Dendritic cell treated with granulocyte-macrophage colony-stimulating factor and Interleukin-4, amounts not matched to agents 40 ng/mL and 50 ng/mL, for 4 days (primary cell): ENCODE results near the gene ATP2C1.

ENCODE experiments used
- H3K27ac Mint-ChIP-seq: one replicate; pipeline ENCODE4 v1.8.0; 2022; ENCODE audit warnings: mild to moderate bottlenecking, mixed read lengths
- H3K27me3 Mint-ChIP-seq: one replicate; pipeline ENCODE4 v1.8.0; 2022; ENCODE audit warnings: mild to moderate bottlenecking, mixed read lengths
- H3K36me3 Mint-ChIP-seq: one replicate; pipeline ENCODE4 v1.8.0; 2022; ENCODE audit warnings: low read depth, mixed read lengths
- H3K4me1 Mint-ChIP-seq: one replicate; pipeline ENCODE4 v1.8.0; 2022; ENCODE audit warnings: low read depth, mixed read lengths
- H3K4me3 Mint-ChIP-seq: one replicate; pipeline ENCODE4 v1.8.0; 2022; ENCODE audit warnings: mild to moderate bottlenecking, moderate library complexity, mixed read lengths
- H3K9me3 Mint-ChIP-seq: one replicate; pipeline ENCODE4 v1.8.0; 2022; ENCODE audit warnings: mixed read lengths
- intact Hi-C: fragments of 100-400 bp; cut with micrococcal nuclease; formaldehyde crosslinking; loops from one replicate; pipeline ENCODE4 v1.15.0; 2022

The ATP2C1 gene

GRCh38 chr3:130997289-130997688 is 103.4 kb downstream of the ATP2C1 start:
- Mint-ChIP-seq H3K9me3 (no peaks in the 10 kb centered on the region), H3K4me1 (no peaks in the 10 kb centered on the region), H3K36me3 (peaks cover 23% of the 10 kb centered on the region), H3K27ac (no peak overlapping the region), H3K27me3 (no peaks in the 10 kb centered on the region), H3K4me3 (no peak overlapping the region)
- intact Hi-C loops, result no loop called here

- H3K9me3 Mint-ChIP-seq, result no peaks in the 10 kb centered on the region
- H3K27me3 Mint-ChIP-seq, result no peaks in the 10 kb centered on the region
- H3K27ac Mint-ChIP-seq, result no peak overlapping the region
- no peak overlapping the region for H3K4me3 Mint-ChIP-seq
- H3K36me3 Mint-ChIP-seq, result peaks cover 43% of the 10 kb centered on the region
- H3K4me1 Mint-ChIP-seq, result no peaks in the 10 kb centered on the region
- intact Hi-C loops, result no loop called here
Observed at GRCh38 chr3:131001071-131001470, 107.2 kb downstream of the ATP2C1 start.

- H3K4me3 Mint-ChIP-seq, result no peak overlapping the region
- H3K27me3 Mint-ChIP-seq, result no peaks in the 10 kb centered on the region
- H3K4me1 Mint-ChIP-seq, result no peaks in the 10 kb centered on the region
- H3K36me3 Mint-ChIP-seq, result peaks cover 55% of the 10 kb centered on the region
- no peaks in the 10 kb centered on the region for H3K9me3 Mint-ChIP-seq
- H3K27ac Mint-ChIP-seq, result no peak overlapping the region
- intact Hi-C loops, result no loop called here
Observed at GRCh38 chr3:131004603-131005002, 110.7 kb downstream of the ATP2C1 start.

- Mint-ChIP-seq H3K4me3 (no peak overlapping the region), H3K9me3 (no peaks in the 10 kb centered on the region), H3K36me3 (peaks cover 64% of the 10 kb centered on the region), H3K27me3 (no peaks in the 10 kb centered on the region), H3K4me1 (no peaks in the 10 kb centered on the region), H3K27ac (no peak overlapping the region)
- intact Hi-C loops, result no loop called here
Observed at GRCh38 chr3:131007256-131007655, 113.4 kb downstream of the ATP2C1 start.

DNA sequence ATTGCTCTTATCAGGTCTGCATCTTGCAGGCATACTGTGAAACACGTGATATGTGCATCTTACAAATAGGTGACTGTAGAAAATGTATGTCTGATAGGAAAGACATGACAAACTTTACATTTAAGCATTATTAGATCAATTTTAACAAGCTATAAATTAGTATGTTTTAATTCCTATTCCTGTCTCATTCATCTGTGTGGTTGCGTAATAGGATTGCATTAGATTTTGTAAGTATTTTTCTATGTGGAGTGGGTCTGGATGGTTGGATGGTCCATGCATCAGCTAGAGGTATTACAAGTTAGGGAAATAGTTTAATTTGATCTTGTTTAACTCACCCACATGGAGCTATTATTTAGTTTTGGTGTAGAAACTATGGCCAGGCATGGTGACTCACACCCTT is 113.9 kb downstream of the ATP2C1 start:
- Mint-ChIP-seq H3K36me3 (peaks cover 66% of the 10 kb centered on the region), H3K4me3 (no peak overlapping the region), H3K27me3 (no peaks in the 10 kb centered on the region), H3K27ac (no peak overlapping the region), H3K9me3 (no peaks in the 10 kb centered on the region), H3K4me1 (no peaks in the 10 kb centered on the region)
- intact Hi-C loops, result no loop called here

- Mint-ChIP-seq H3K4me1 (no peaks in the 10 kb centered on the region), H3K36me3 (peaks cover 72% of the 10 kb centered on the region), H3K9me3 (no peaks in the 10 kb centered on the region), H3K4me3 (no peak overlapping the region), H3K27ac (no peak overlapping the region), H3K27me3 (no peaks in the 10 kb centered on the region)
- intact Hi-C loops, result no loop called here
Observed at GRCh38 chr3:131008326-131008725, 114.4 kb downstream of the ATP2C1 start.

DNA sequence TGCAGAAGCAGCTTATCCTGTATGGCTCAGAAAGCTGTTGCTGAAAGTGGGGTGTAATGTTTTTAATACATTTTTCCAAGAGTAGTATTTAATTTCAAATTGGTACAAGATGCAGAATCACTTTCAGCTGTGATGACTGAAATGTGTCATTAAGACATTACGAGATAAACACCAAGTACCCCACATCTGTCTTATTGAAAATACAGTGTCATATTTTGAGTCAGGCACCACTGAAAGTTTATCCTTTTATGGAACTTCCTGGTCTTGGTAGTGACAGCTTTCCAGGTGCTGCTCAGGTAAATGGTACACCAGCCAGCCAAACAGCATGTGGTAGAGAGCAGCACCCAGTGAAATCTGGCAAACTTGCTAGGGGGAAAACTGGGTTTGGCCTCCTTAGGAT is 115.8 kb downstream of the ATP2C1 start:
- Mint-ChIP-seq H3K4me3 (no peak overlapping the region), H3K27me3 (no peaks in the 10 kb centered on the region), H3K36me3 (peaks cover 71% of the 10 kb centered on the region), H3K4me1 (no peaks in the 10 kb centered on the region), H3K9me3 (no peaks in the 10 kb centered on the region), H3K27ac (no peak overlapping the region)
- intact Hi-C loops, result no loop called here

GRCh38 chr3:131018970-131019369 is 125.1 kb downstream of the ATP2C1 start:
- peaks cover 38% of the 10 kb centered on the region for H3K36me3 Mint-ChIP-seq
- intact Hi-C loops, result no loop called here

GRCh38 chr3:131020122-131020693 is 126.3 kb downstream of the ATP2C1 start:
- intact Hi-C loops, result loop anchor here (10.0 kb wide), 1 partner anchor 345 kb away; no protein-coding TSS in a partner anchor
- no peaks in the 10 kb centered on the region for H3K9me3 Mint-ChIP-seq
- peaks cover 47% of the 10 kb centered on the region for H3K36me3 Mint-ChIP-seq
- H3K4me3 Mint-ChIP-seq, result peak overlapping the region; percentile 20
- peaks cover 36% of the 10 kb centered on the region for H3K4me1 Mint-ChIP-seq
- no peaks in the 10 kb centered on the region for H3K27me3 Mint-ChIP-seq
- H3K27ac Mint-ChIP-seq, result no peak overlapping the region

More at GRCh38 chr3:131018970-131019369, 125.1 kb downstream of the ATP2C1 start:
- Mint-ChIP-seq H3K27ac (no peak overlapping the region), H3K4me1 (peaks cover 23% of the 10 kb centered on the region), H3K27me3 (no peaks in the 10 kb centered on the region), H3K9me3 (no peaks in the 10 kb centered on the region), H3K4me3 (no peak overlapping the region)

- no peaks in the 10 kb centered on the region for H3K27me3 Mint-ChIP-seq
- peaks cover 48% of the 10 kb centered on the region for H3K4me1 Mint-ChIP-seq
- peak overlapping the region; percentile 96 for H3K27ac Mint-ChIP-seq
- H3K9me3 Mint-ChIP-seq, result no peaks in the 10 kb centered on the region
- H3K4me3 Mint-ChIP-seq, result peak overlapping the region; percentile 86
- intact Hi-C loops, result loop anchor here (5.0 to 10.0 kb wide), 2 partner anchors 339 to 477 kb away; partner anchors contain the start of gene MRPL3
- H3K36me3 Mint-ChIP-seq, result peaks cover 20% of the 10 kb centered on the region
Observed at GRCh38 chr3:131025539-131025938, 131.7 kb downstream of the ATP2C1 start.

DNA sequence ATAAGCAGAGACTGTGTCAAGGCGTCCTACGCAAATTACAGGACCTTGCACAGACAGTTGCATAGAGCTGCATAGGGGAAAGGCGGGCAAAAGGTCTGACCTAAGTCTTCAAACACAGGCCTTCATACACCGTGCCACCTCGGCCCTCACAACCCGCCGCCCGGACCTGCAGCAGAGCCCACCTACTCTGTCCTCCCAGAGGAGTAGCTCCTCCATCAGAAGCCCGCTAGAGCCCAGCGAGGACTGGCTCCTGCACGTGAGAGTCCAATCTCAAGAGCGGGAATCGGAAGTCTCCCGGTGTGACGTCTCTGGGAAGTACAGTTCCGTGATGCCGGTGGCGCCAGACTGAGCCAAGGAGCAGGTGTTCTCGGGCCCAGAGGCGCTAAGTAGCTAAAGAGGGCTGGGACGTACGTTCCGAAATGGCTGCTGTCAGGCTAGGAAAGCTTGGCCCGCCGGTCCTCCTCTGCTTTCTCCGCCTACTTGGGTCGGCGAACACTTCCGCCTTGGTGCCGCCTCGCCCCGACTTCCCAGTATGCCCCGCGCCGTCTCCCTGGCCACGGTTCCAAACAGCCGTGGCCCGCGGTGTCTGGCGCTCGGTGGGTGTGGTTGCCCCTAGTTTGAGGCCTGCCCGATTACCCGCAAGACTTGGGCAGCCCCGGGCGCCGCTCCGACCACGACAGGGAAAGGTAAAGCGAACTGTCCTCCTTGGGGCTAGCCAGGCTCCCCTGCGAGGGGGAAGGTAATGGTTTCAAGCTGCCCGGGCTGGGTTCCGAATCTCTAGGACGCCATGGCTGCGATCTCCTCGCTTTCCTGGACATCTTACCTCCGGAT is 132.7 kb downstream of the ATP2C1 start, which contains the start of the genes ASTE1 and NEK11:
ASTE1 (minus strand) TSS at position 505 of the 831 bp plus-strand sequence. CDS start 1,519 bp downstream, outside the sequence.
NEK11 (plus strand) TSS at position 557 of the 831 bp plus-strand sequence. CDS start 2,832 bp downstream, outside the sequence.
- H3K4me1 Mint-ChIP-seq, result peaks cover 41% of the 10 kb centered on the region
- no peaks in the 10 kb centered on the region for H3K9me3 Mint-ChIP-seq
- H3K27me3 Mint-ChIP-seq, result no peaks in the 10 kb centered on the region
- H3K4me3 Mint-ChIP-seq, result peak within 1 kb of the TSS; percentile 86
- peak within 1 kb of the TSS; percentile 96 for H3K27ac Mint-ChIP-seq
- intact Hi-C loops, result loop anchor here (1.0 to 10.0 kb wide), 4 partner anchors 132 to 476 kb away; partner anchors contain the start of genes ATP2C1, MRPL3 and PIK3R4
- H3K36me3 Mint-ChIP-seq, result peaks cover 20% of the 10 kb centered on the region

GRCh38 chr3:131028844-131029243 is 135.0 kb downstream of the ATP2C1 start:
- intact Hi-C loops, result loop anchor here (5.0 to 10.0 kb wide), 2 partner anchors 336 to 473 kb away; partner anchors contain the start of gene MRPL3
- Mint-ChIP-seq H3K9me3 (no peaks in the 10 kb centered on the region), H3K36me3 (peaks cover 13% of the 10 kb centered on the region), H3K4me1 (peaks cover 33% of the 10 kb centered on the region), H3K27me3 (no peaks in the 10 kb centered on the region), H3K4me3 (no peak overlapping the region), H3K27ac (peak overlapping the region; percentile 57)

DNA sequence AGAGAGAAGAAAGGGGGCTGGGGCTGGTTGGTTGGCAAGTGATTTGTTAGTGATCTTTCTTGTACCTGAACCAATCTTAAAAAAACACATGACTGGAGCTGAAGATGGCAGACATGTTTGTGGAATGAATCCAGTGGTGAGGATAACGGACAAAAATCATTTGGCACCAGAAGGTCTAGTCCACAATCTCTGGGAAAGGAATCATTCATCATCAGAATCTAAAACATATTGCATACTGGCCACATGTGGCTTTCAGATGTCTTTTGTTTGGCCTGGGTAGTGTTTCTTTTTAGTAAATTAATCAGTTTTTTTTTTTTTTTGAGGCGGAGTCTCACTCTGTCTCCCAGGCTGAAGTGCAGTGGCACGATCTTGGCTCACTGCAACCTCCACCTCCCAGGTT is 137.8 kb downstream of the ATP2C1 start:
- Mint-ChIP-seq H3K9me3 (no peaks in the 10 kb centered on the region), H3K36me3 (no peaks in the 10 kb centered on the region), H3K4me1 (peaks cover 11% of the 10 kb centered on the region), H3K27ac (no peak overlapping the region), H3K27me3 (no peaks in the 10 kb centered on the region), H3K4me3 (no peak overlapping the region)
- intact Hi-C loops, result loop anchor here (2.0 kb wide), 1 partner anchor 999 kb away; no protein-coding TSS in a partner anchor

- no peak overlapping the region for H3K27ac Mint-ChIP-seq
- H3K36me3 Mint-ChIP-seq, result no peaks in the 10 kb centered on the region
Observed at GRCh38 chr3:131033480-131034080, 139.7 kb downstream of the ATP2C1 start.

More at GRCh38 chr3:131033480-131034080, 139.7 kb downstream of the ATP2C1 start:
- no peak overlapping the region for H3K4me3 Mint-ChIP-seq
- no peaks in the 10 kb centered on the region for H3K27me3 Mint-ChIP-seq
- intact Hi-C loops, result loop anchor here (2.0 kb wide), 1 partner anchor 997 kb away; no protein-coding TSS in a partner anchor
- H3K4me1 Mint-ChIP-seq, result peaks cover 5% of the 10 kb centered on the region
- no peaks in the 10 kb centered on the region for H3K9me3 Mint-ChIP-seq
